Right kidney (tissue), 1 donor: ENCODE data around the gene PRICKLE3.

Source experiments
- DNase-seq: peaks from one replicate; pipeline ENCODE4 v3.0.0-alpha.2; 2016

PRICKLE3 gene

GRCh38 chrX:49206543-49206942, 20.4 kb upstream of the PRICKLE3 start:
- no peak for DNase-seq

GRCh38 chrX:49205443-49205842, 19.3 kb upstream of the PRICKLE3 start:
- no peak for DNase-seq

- no peak for DNase-seq
These were observed 18.5 kb upstream of the PRICKLE3 start for GRCh38 chrX:49204709-49205108.

- no peak for DNase-seq
These were observed 17.8 kb upstream of the PRICKLE3 start for GRCh38 chrX:49204017-49204416.

GRCh38 chrX:49203536-49203935, 17.4 kb upstream of the PRICKLE3 start:
- no peak for DNase-seq

GRCh38 chrX:49202022-49202421, 15.8 kb upstream of the PRICKLE3 start:
- DNase-seq: no peak

GRCh38 chrX:49199906-49200771, 14.0 kb upstream of the PRICKLE3 start, which contains the start of gene SYP:
Gene SYP, minus strand, starts transcription at chrX:49200193. Its CDS starts 7 bp downstream, at chrX:49200186.
- peak; percentile 72 for DNase-seq

GRCh38 chrX:49199315-49199595, 13.1 kb upstream of the PRICKLE3 start:
- DNase-seq: no peak

- no peak for DNase-seq
These were observed 12.6 kb upstream of the PRICKLE3 start for GRCh38 chrX:49198540-49199314.

GRCh38 chrX:49197543-49198087, 11.4 kb upstream of the PRICKLE3 start:
- no peak for DNase-seq

- no peak for DNase-seq
These were observed 7.4 kb upstream of the PRICKLE3 start for GRCh38 chrX:49193542-49193964.

- DNase-seq: no peak
These were observed 6.7 kb upstream of the PRICKLE3 start for GRCh38 chrX:49192722-49193328.

- DNase-seq: no peak
These were observed 5.4 kb upstream of the PRICKLE3 start for GRCh38 chrX:49191574-49192011.

GRCh38 chrX:49190821-49191573, 4.8 kb upstream of the PRICKLE3 start:
- DNase-seq: peak; percentile 78

GRCh38 chrX:49189606-49190005, 3.4 kb upstream of the PRICKLE3 start:
- no peak for DNase-seq

GRCh38 chrX:49188468-49189076, 2.4 kb upstream of the PRICKLE3 start:
- no peak for DNase-seq

GRCh38 chrX:49187526-49187925, 1.4 kb upstream of the PRICKLE3 start:
- no peak for DNase-seq

GRCh38 chrX:49187028-49187394, 838 bp upstream of the PRICKLE3 start:
- no peak for DNase-seq

- DNase-seq: peak; percentile 67
These were observed 1.6 kb downstream of the PRICKLE3 start for GRCh38 chrX:49184294-49185281.

- no peak for DNase-seq
These were observed 2.4 kb downstream of the PRICKLE3 start for GRCh38 chrX:49183701-49184281.
